Epithelial cell of esophagus (primary cell): Measurements from ENCODE around the gene MAP3K9.
A peak's percentile ranks its signal among the peaks of the same experiment; 100 is the strongest.

ENCODE experiments used
- DNase-seq: peaks from one replicate; pipeline ENCODE4 v3.0.0; 2010; ENCODE audit warnings: low read depth
- H3K4me3 ChIP-seq: 2 replicates; pipeline ENCODE4 v1.5.1; 2011; ENCODE audit warnings: mild to moderate bottlenecking, low read length, control low read depth
- TF ChIP-seq, protein P1 (sequence below): IDR thresholded peaks from 2 replicates; pipeline ENCODE4 v1.5.1; 2011; ENCODE audit warnings: low read depth, mild to moderate bottlenecking, low read length, control low read depth, inconsistent platforms; ENCODE audit not compliant: insufficient read depth; ENCODE audit errors: missing control alignments

Gene MAP3K9

GRCh38 chr14:70814466-70814865 is 5.2 kb upstream of the MAP3K9 start:
- H3K4me3 ChIP-seq = no peak overlapping the region
- TF ChIP-seq, protein P1, sequence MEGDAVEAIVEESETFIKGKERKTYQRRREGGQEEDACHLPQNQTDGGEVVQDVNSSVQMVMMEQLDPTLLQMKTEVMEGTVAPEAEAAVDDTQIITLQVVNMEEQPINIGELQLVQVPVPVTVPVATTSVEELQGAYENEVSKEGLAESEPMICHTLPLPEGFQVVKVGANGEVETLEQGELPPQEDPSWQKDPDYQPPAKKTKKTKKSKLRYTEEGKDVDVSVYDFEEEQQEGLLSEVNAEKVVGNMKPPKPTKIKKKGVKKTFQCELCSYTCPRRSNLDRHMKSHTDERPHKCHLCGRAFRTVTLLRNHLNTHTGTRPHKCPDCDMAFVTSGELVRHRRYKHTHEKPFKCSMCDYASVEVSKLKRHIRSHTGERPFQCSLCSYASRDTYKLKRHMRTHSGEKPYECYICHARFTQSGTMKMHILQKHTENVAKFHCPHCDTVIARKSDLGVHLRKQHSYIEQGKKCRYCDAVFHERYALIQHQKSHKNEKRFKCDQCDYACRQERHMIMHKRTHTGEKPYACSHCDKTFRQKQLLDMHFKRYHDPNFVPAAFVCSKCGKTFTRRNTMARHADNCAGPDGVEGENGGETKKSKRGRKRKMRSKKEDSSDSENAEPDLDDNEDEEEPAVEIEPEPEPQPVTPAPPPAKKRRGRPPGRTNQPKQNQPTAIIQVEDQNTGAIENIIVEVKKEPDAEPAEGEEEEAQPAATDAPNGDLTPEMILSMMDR = no peak
- no peak for DNase-seq

- peak overlapping the region; percentile 18 for H3K4me3 ChIP-seq
- peak; percentile 68 for DNase-seq
- TF ChIP-seq, protein P1 = no peak
Observed at GRCh38 chr14:70812124-70812818, 3.0 kb upstream of the MAP3K9 start.

DNA sequence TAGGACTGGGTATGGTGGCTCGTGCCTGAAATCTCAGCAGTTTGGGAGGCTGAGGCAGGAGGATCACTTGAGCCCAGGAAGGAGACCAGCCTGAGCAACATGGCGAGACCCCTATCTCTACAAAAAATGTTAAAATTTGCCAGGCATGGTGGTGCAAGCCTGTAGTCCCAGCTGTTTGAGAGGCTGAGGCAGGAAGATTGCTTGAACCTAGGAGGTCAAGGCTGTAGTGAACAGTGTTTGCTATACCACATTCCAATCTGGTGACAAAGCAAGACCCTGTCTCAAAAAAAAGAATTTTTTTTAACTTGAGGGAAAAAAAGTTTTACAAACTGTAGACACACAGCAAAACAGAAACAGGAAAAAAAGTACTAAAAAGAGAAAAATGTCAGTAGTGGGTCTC is 2.3 kb upstream of the MAP3K9 start:
- TF ChIP-seq, protein P1 = no peak
- DNase-seq = no peak
- peak overlapping the region; percentile 61 for H3K4me3 ChIP-seq

DNA sequence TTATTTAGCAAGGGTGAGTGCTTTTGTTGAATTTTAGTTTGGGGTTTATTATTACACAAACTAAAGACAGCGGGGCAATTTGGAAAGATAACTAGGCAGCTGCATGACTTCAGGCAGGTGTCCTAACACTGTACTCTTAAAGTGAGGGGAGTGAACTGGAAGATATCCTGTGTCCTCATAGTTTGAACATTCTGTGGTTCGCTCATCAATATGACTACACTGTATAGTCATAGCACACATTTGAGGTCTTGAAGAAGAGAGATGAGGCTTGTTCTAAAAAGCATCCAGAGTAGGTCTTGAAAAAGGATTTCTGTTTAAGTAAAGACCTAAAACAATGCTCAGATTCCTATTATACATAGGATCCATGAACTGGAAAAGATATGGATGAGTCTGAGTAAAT is 1.7 kb upstream of the MAP3K9 start:
- TF ChIP-seq, protein P1 = no peak
- DNase-seq = peak; percentile 51
- H3K4me3 ChIP-seq = peak overlapping the region; percentile 61

- TF ChIP-seq, protein P1 = no peak
- peak overlapping the region; percentile 61 for H3K4me3 ChIP-seq
- DNase-seq = peak; percentile 39
Observed at GRCh38 chr14:70810621-70811020, 1.3 kb upstream of the MAP3K9 start.

- peak; percentile 60 for DNase-seq
- TF ChIP-seq, protein P1 = no peak
- peak overlapping the region; percentile 71 for H3K4me3 ChIP-seq
Observed at GRCh38 chr14:70808416-70809224, 693 bp downstream of the MAP3K9 start.
